Measurements from ENCODE around the gene AVL9.

GRCh38 chr7:32569388-32570289 lies 74.3 kb downstream of the AVL9 start:
- TF ChIP-seq CTCF (conservative IDR thresholded peaks at IDR 0.05; ENCODE audit: low read depth, low read length): no peak
- TF ChIP-seq EZH2 (IDR thresholded peaks at IDR 0.05; ENCODE audit: borderline replicate concordance, low read depth, low read length, poor library complexity, severe bottlenecking): no peak
